GM12878 (cell line): ENCODE measurements around the gene LRRC8A. TPM values are rescaled to one million over a fixed set of nuclear protein-coding genes. Genes with fewer than 3 reads are reported as not detected.

Experiments
- EED ChIP-seq: sonication (generic); IDR thresholded peaks from 2 replicates; pipeline ENCODE4 v1.6.1; 2016; ENCODE audit warnings: antibody characterized with exemption, low read depth
- EP300 ChIP-seq, 2 experiments: fragments of 150-350 bp in 1 of 2; IDR thresholded peaks; 2 replicates each; pipeline ENCODE4 v1.6.1; 2011 to 2012; ENCODE audit warnings: low read depth in 2 of 2, low read length in 2 of 2, borderline replicate concordance in 1 of 2, improper control_type of control experiment in 1 of 2, inconsistent platforms in 1 of 2; ENCODE audit not compliant: control insufficient read depth in 1 of 2
- ETV6 ChIP-seq, 2 experiments: fragments of 450-650 bp in 1 of 2; IDR thresholded peaks in 1 of 2; conservative IDR thresholded peaks in 1 of 2; 2 replicates each; pipeline ENCODE4 v1.6.1; 2014; ENCODE audit warnings: antibody characterized with exemption in 1 of 2, borderline replicate concordance in 1 of 2, low read depth in 1 of 2, mild to moderate bottlenecking in 1 of 2, moderate library complexity in 1 of 2
- FOXM1 ChIP-seq: IDR thresholded peaks from 2 replicates; pipeline ENCODE4 v1.6.1; 2012; ENCODE audit warnings: low read depth, mild to moderate bottlenecking, inconsistent platforms, low read length, moderate library complexity
- MTA3 ChIP-seq: IDR thresholded peaks from 2 replicates; pipeline ENCODE4 v1.6.1; 2012; ENCODE audit warnings: low read length, inconsistent platforms, borderline replicate concordance
- NR2C2 ChIP-seq: IDR thresholded peaks from 2 replicates; pipeline ENCODE4 v1.6.1; 2011; ENCODE audit warnings: borderline replicate concordance, low read depth; ENCODE audit not compliant: control insufficient read depth, insufficient read length
- polyA plus RNA-seq, 11 experiments: library from polyadenylated mRNA; depleted of rRNA in 4 of 11; unstranded in 6 of 11; stranded (reverse) in 5 of 11; fragments of >200 nt; fragmentation: Nextera tagmentation in 4 of 11; fragmentation: Illumina TruSeq in 1 of 11; extraction: Ambion mirVana in 4 of 11; extraction: Trizol in 1 of 11; gene quantifications; 1 replicate in 1 of 11; 2 replicates in 10 of 11; pipeline versions ENCODE4 v1.2.1 to v1.2.3, GENCODE V29; 2011 to 2016; ENCODE audit warnings: inconsistent platforms in 2 of 11, missing spikeins in 2 of 11, low read depth in 1 of 11
- total RNA-seq, 4 experiments: library from RNA; depleted of rRNA in 3 of 4; stranded (reverse); fragments of >200 nt in 3 of 4; fragmentation: Illumina TruSeq in 1 of 4; extraction: Trizol in 1 of 4; gene quantifications; 2 replicates each; pipeline versions ENCODE4 v1.2.1 to v1.2.3, GENCODE V29; 2013 to 2021
- TF ChIP-seq, protein P1 (sequence below): fragments of 450-650 bp; IDR thresholded peaks from 2 replicates; pipeline ENCODE4 v1.6.1; 2017; ENCODE audit warnings: mild to moderate bottlenecking, moderate library complexity
- TF ChIP-seq, protein P2 (sequence below): fragments of 450-650 bp; IDR thresholded peaks from 2 replicates; pipeline ENCODE4 v1.6.1; 2016; ENCODE audit warnings: mild to moderate bottlenecking

The LRRC8A gene
- total and polyA plus RNA-seq, 10 of the 15 experiments (the other 5 are each of a cell fraction or from before 2014, with no cell fraction given): 1.6 to 15.9 (median 9.7) TPM

DNA sequence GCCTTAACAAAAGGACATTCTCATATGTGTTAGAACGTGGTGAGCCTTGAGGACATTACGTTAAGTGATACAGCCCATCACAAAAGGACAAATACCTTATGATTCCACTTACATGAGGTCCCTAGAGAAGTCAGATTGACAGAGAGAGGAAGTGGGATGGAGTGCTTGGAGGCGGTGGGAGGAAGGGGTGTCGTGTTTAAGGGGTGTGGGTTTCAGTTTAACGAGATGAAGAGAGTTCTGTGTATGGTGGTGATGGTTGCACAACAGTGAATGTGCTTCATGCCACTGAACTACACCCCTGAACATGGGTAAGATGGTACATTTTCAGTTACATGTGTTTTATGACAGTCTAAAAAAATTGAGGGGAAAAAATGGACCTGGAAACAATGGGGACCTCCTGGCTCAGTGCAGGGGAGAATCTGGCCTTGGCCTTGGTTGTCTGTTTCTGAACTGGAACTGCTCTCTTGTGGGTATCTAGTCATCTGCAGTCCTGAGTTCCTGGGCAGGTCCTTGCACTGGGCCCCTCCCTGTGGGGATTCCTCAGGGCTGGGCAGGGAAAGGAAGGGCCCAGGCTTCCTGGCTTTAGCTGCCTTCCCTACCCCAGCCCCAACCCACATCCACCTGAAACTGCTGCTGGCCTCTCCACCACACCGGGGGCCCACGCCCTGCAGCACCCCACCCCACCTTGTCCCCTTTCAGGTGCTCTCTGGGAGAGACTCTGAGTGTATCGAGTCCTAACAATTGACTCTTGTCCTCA, 17.8 kb downstream of the LRRC8A start (continued):
- TF ChIP-seq EP300 (IDR thresholded peaks at IDR 0.05; ENCODE audit: borderline replicate concordance in 1 of 2, control insufficient read depth in 1 of 2, low read depth in 2 of 2, low read length in 2 of 2) (no peak), EED (0 out of 2 replicates have a peak, but pooled peaks have one; percentile 24), NR2C2 (no peak), MTA3 (no peak), ETV6 (conservative IDR thresholded peaks at IDR 0.05 in 1 of 2, IDR thresholded peaks at IDR 0.05 in 1 of 2; ENCODE audit: borderline replicate concordance in 1 of 2, low read depth in 1 of 2) (no peak), FOXM1 (no peak)
- TF ChIP-seq, protein P1, sequence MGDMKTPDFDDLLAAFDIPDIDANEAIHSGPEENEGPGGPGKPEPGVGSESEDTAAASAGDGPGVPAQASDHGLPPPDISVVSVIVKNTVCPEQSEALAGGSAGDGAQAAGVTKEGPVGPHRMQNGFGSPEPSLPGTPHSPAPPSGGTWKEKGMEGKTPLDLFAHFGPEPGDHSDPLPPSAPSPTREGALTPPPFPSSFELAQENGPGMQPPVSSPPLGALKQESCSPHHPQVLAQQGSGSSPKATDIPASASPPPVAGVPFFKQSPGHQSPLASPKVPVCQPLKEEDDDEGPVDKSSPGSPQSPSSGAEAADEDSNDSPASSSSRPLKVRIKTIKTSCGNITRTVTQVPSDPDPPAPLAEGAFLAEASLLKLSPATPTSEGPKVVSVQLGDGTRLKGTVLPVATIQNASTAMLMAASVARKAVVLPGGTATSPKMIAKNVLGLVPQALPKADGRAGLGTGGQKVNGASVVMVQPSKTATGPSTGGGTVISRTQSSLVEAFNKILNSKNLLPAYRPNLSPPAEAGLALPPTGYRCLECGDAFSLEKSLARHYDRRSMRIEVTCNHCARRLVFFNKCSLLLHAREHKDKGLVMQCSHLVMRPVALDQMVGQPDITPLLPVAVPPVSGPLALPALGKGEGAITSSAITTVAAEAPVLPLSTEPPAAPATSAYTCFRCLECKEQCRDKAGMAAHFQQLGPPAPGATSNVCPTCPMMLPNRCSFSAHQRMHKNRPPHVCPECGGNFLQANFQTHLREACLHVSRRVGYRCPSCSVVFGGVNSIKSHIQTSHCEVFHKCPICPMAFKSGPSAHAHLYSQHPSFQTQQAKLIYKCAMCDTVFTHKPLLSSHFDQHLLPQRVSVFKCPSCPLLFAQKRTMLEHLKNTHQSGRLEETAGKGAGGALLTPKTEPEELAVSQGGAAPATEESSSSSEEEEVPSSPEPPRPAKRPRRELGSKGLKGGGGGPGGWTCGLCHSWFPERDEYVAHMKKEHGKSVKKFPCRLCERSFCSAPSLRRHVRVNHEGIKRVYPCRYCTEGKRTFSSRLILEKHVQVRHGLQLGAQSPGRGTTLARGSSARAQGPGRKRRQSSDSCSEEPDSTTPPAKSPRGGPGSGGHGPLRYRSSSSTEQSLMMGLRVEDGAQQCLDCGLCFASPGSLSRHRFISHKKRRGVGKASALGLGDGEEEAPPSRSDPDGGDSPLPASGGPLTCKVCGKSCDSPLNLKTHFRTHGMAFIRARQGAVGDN: no peak
- TF ChIP-seq, protein P2, sequence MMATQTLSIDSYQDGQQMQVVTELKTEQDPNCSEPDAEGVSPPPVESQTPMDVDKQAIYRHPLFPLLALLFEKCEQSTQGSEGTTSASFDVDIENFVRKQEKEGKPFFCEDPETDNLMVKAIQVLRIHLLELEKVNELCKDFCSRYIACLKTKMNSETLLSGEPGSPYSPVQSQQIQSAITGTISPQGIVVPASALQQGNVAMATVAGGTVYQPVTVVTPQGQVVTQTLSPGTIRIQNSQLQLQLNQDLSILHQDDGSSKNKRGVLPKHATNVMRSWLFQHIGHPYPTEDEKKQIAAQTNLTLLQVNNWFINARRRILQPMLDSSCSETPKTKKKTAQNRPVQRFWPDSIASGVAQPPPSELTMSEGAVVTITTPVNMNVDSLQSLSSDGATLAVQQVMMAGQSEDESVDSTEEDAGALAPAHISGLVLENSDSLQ: 0 out of 2 replicates have a peak, but pooled peaks have one; percentile 31
